Measurements from ENCODE around the gene LCE2B. TPM values are rescaled to one million over a fixed set of nuclear protein-coding genes. Genes with fewer than 3 reads are reported as not detected.
"Not testable (repeated sequence)": the region's sequence is repeated elsewhere in the genome, so short reads cannot be mapped to it uniquely, and the experiment has no call there.

LCE2B gene
- total RNA-seq, 1 experiment from 2014 or later = not detected

DNA sequence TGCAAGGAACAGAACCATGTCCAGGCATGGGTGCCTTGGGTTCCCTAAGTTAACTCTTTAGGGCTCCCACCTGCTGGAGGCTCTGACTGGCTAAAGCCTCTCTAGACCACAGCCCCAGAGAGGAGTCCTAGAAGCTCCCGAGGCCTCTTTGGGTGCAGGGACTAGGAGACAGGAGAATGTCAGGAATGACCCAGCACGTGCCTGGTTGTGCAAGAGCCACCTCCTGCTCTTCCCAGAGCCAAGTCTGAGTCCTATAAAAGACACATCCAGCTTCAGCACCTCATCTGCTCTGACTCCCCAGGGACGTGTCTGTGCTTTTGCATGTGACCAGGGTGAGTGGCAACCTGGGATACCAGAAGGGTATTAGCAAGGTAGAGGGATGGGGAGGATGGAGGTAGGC, 22.8 kb upstream of the LCE2B start, which contains the start of gene LCE2D:
Gene LCE2D, plus strand, starts transcription at position 283 of the 400 bp plus-strand sequence. CDS start 726 bp downstream, outside the sequence.
- no peak within 1 kb of the TSS for H3K56ac ChIP-seq (ENCODE audit: insufficient read length, low read depth, low read length)
- no peak for TF ChIP-seq CTCF (conservative IDR thresholded peaks at IDR 0.05)

DNA sequence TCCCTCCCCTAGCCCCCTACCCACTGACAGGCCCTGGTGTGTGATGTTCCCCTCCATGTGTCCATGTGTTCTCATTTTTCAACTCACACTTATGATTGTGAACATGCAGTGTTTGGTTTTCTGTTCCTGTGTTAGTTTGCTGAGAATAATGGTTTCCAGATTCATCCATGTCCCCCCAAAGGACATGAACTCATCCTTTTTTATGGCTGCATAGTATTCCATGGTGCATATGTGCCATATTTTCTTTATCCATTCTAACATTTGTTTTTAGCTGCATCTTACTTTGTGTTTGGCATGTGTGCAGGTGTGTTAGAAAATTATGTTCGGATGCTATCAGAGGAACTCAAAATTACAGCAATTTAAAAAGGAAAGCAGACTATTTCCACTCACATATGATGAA, 19.8 kb upstream of the LCE2B start:
- not testable (repeated sequence) for H3K27ac ChIP-seq (ENCODE audit: insufficient read length, low read depth, low read length); H4K91ac ChIP-seq (ENCODE audit: insufficient read length, low read depth, low read length); H3K27me3 ChIP-seq (ENCODE audit: insufficient read depth, low read length); H3K9ac ChIP-seq (ENCODE audit: extremely low read depth, insufficient read length, low read length); H3T11ph ChIP-seq (ENCODE audit: low read length); H3K18ac ChIP-seq (ENCODE audit: insufficient read length, low read depth, low read length); H3K4me1 ChIP-seq (ENCODE audit: insufficient read depth, low read length); H3K79me2 ChIP-seq (ENCODE audit: insufficient read depth, low read length); H3K27ac Mint-ChIP-seq; H3K27me3 Mint-ChIP-seq (ENCODE audit: low read depth); H3K4me2 ChIP-seq (ENCODE audit: insufficient read depth, insufficient read length, low read length); H3K4me3 Mint-ChIP-seq; H4K20me1 ChIP-seq (ENCODE audit: control insufficient read depth, insufficient read depth, insufficient read length); H2AK5ac ChIP-seq (ENCODE audit: insufficient read length, low read length); H3K56ac ChIP-seq (ENCODE audit: insufficient read length, low read depth, low read length); H2BK120ac ChIP-seq (ENCODE audit: low read depth, low read length, poor library complexity, severe bottlenecking); H4K8ac ChIP-seq (replicated peaks; ENCODE audit: insufficient read length, low read depth, low read length); H2BK20ac ChIP-seq (ENCODE audit: low read depth, low read length, poor library complexity, severe bottlenecking); H3K14ac ChIP-seq (ENCODE audit: insufficient read depth, low read length); H3K4me1 Mint-ChIP-seq; H3K4ac ChIP-seq (ENCODE audit: low read depth, low read length); H3K79me1 ChIP-seq (ENCODE audit: insufficient read depth, low read depth, low read length, poor library complexity, severe bottlenecking); H4K5ac ChIP-seq (ENCODE audit: insufficient read length, low read depth, low read length); H2BK15ac ChIP-seq (ENCODE audit: low read depth, low read length); H3K23me2 ChIP-seq (ENCODE audit: insufficient read length, low read depth, low read length, poor library complexity, severe bottlenecking); H2BK5ac ChIP-seq (ENCODE audit: insufficient read length, low read length); H2AFZ ChIP-seq (ENCODE audit: low read length); H2BK12ac ChIP-seq (ENCODE audit: insufficient read length, low read depth, low read length); DNase-seq; H3K23ac ChIP-seq (ENCODE audit: insufficient read length, low read depth, low read length)
- Mint-ChIP-seq H3K36me3 (ENCODE audit: insufficient read depth in 1 of 3, low read depth in 3 of 3) (peaks cover under 1 to 13% (median 10%) of the 10 kb centered on the region in 3 experiments), H3K9me3 (peaks cover 95 to 98% of the 10 kb centered on the region in 2 experiments)
- no CpG with 5 or more reads among the region's 1 CpG for WGBS (ENCODE audit: extremely low coverage, insufficient read length, low lambda C conversion rate)
- H3K9me3 ChIP-seq (ENCODE audit: control insufficient read depth, low read depth, low read length) = peaks cover 94% of the 10 kb centered on the region

More for the DNA sequence above, 22.8 kb upstream of the LCE2B start, which contains the start of gene LCE2D:
- Mint-ChIP-seq H3K27me3 (ENCODE audit: low read depth) (no peaks in the 10 kb centered on the region; the same call in none of the 2 replicates), H3K9me3 (peaks cover 95 to 98% of the 10 kb centered on the region in 2 experiments), H3K27ac (no peak within 1 kb of the TSS), H3K36me3 (ENCODE audit: insufficient read depth in 1 of 3, low read depth in 3 of 3) (peaks cover 0 to 23% (median 10%) of the 10 kb centered on the region in 3 experiments; a peak in 6 of 7 replicates), H3K4me1 (no peaks in the 10 kb centered on the region), H3K4me3 (no peak within 1 kb of the TSS)
- Histone ChIP-seq H4K91ac (ENCODE audit: insufficient read length, low read depth, low read length) (no peak within 1 kb of the TSS), H3K79me1 (ENCODE audit: insufficient read depth, low read depth, low read length, poor library complexity, severe bottlenecking) (no peaks in the 10 kb centered on the region), H3K79me2 (ENCODE audit: insufficient read depth, low read length) (no peaks in the 10 kb centered on the region), H3K9ac (ENCODE audit: extremely low read depth, insufficient read length, low read length) (no peak within 1 kb of the TSS), H2BK12ac (ENCODE audit: insufficient read length, low read depth, low read length) (no peak within 1 kb of the TSS), H3K18ac (ENCODE audit: insufficient read length, low read depth, low read length) (no peak within 1 kb of the TSS), H2BK15ac (ENCODE audit: low read depth, low read length) (no peak within 1 kb of the TSS), H3K4me2 (ENCODE audit: insufficient read depth, insufficient read length, low read length) (no peak within 1 kb of the TSS), H3K23me2 (ENCODE audit: insufficient read length, low read depth, low read length, poor library complexity, severe bottlenecking) (no peaks in the 10 kb centered on the region), H2AK5ac (ENCODE audit: insufficient read length, low read length) (no peak within 1 kb of the TSS), H2BK5ac (ENCODE audit: insufficient read length, low read length) (no peak within 1 kb of the TSS), H3K27ac (ENCODE audit: insufficient read length, low read depth, low read length) (no peak within 1 kb of the TSS), H3T11ph (ENCODE audit: low read length) (no peak within 1 kb of the TSS), H3K4me1 (ENCODE audit: insufficient read depth, low read length) (no peaks in the 10 kb centered on the region), H3K4ac (ENCODE audit: low read depth, low read length) (no peak within 1 kb of the TSS), H2BK120ac (ENCODE audit: low read depth, low read length, poor library complexity, severe bottlenecking) (no peak within 1 kb of the TSS), H4K8ac (replicated peaks; ENCODE audit: insufficient read length, low read depth, low read length) (no peak within 1 kb of the TSS), H3K9me3 (ENCODE audit: control insufficient read depth, low read depth, low read length) (peaks cover 91% of the 10 kb centered on the region), H3K14ac (ENCODE audit: insufficient read depth, low read length) (no peak within 1 kb of the TSS), H3K23ac (ENCODE audit: insufficient read length, low read depth, low read length) (no peak within 1 kb of the TSS), H4K20me1 (ENCODE audit: control insufficient read depth, insufficient read depth, insufficient read length) (no peaks in the 10 kb centered on the region), H3K27me3 (ENCODE audit: insufficient read depth, low read length) (no peaks in the 10 kb centered on the region), H2AFZ (ENCODE audit: low read length) (no peak within 1 kb of the TSS), H2BK20ac (ENCODE audit: low read depth, low read length, poor library complexity, severe bottlenecking) (no peak within 1 kb of the TSS), H4K5ac (ENCODE audit: insufficient read length, low read depth, low read length) (no peak within 1 kb of the TSS)
- no CpG with 5 or more reads among the region's 3 CpGs for WGBS (ENCODE audit: extremely low coverage, insufficient read length, low lambda C conversion rate)
- no peak for DNase-seq

All from H9 (cell line).